Choroid plexus epithelial cell (primary cell): Measurements from ENCODE around the gene CADM1.

Experiments
- DNase-seq: peaks from one replicate; pipeline ENCODE4 v3.0.0-alpha.2; 2010; ENCODE audit warnings: low read depth
- H3K4me3 ChIP-seq: 2 replicates; pipeline ENCODE4 v1.5.1; 2011; ENCODE audit warnings: low read depth, mild to moderate bottlenecking, control low read depth, low read length, moderate library complexity
- TF ChIP-seq, protein P1 (sequence below): conservative IDR thresholded peaks from 2 replicates; pipeline ENCODE4 v1.5.1; 2011; ENCODE audit warnings: low read depth, mild to moderate bottlenecking, control low read depth, inconsistent platforms, low read length, moderate library complexity

CADM1 gene

GRCh38 chr11:115249061-115249578 lies 255.1 kb downstream of the CADM1 start:
- no peak overlapping the region for H3K4me3 ChIP-seq
- no peak for DNase-seq
- TF ChIP-seq, protein P1, sequence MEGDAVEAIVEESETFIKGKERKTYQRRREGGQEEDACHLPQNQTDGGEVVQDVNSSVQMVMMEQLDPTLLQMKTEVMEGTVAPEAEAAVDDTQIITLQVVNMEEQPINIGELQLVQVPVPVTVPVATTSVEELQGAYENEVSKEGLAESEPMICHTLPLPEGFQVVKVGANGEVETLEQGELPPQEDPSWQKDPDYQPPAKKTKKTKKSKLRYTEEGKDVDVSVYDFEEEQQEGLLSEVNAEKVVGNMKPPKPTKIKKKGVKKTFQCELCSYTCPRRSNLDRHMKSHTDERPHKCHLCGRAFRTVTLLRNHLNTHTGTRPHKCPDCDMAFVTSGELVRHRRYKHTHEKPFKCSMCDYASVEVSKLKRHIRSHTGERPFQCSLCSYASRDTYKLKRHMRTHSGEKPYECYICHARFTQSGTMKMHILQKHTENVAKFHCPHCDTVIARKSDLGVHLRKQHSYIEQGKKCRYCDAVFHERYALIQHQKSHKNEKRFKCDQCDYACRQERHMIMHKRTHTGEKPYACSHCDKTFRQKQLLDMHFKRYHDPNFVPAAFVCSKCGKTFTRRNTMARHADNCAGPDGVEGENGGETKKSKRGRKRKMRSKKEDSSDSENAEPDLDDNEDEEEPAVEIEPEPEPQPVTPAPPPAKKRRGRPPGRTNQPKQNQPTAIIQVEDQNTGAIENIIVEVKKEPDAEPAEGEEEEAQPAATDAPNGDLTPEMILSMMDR, result no peak

DNA sequence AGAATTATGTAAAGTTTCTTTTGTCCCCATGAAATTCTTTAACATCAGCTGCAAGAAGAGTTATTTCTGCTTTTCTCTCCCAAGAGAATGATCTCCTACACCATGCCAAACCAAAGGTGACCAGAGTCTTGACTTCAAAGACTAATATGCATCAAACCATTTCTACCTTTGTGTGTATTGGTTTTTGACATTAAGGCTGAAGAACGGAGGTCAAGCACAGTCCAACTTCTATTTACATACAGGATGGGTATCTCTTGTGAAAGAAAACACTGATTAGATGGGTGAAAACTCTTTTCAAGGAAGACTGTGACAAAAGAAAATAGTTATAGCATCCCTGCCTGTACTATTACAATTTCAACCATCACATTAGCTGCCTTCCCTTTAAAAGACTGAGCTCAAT lies 256.3 kb downstream of the CADM1 start:
- TF ChIP-seq, protein P1, result no peak
- DNase-seq, result no peak
- no peak overlapping the region for H3K4me3 ChIP-seq

- H3K4me3 ChIP-seq, result no peak overlapping the region
- peak; percentile 57 for DNase-seq
- TF ChIP-seq, protein P1, result no peak
Observed at GRCh38 chr11:115247361-115247760, 256.9 kb downstream of the CADM1 start.

DNA sequence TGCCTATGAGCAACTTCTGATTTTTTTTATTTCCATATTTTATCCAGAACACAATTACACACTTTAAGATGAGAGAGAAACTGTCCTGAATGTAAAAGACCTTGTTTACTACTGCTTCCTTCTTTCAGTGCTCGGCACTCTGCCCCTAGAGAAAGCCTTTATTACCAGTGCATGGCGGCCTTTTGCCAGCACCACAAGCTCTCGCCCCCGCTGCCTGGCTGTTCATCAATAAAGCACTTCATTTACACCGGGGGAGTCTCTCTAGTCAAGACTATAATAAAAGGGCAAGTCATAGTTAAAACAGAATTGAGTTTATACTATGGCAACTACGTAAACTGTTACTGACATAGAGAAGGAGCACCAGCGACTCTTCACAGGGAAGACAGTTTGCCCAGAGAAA lies 259.5 kb downstream of the CADM1 start:
- no peak for DNase-seq
- no peak overlapping the region for H3K4me3 ChIP-seq
- TF ChIP-seq, protein P1, result no peak

- no peak for DNase-seq
- TF ChIP-seq, protein P1, result no peak
Observed at GRCh38 chr11:115244296-115244695, 259.9 kb downstream of the CADM1 start.

DNA sequence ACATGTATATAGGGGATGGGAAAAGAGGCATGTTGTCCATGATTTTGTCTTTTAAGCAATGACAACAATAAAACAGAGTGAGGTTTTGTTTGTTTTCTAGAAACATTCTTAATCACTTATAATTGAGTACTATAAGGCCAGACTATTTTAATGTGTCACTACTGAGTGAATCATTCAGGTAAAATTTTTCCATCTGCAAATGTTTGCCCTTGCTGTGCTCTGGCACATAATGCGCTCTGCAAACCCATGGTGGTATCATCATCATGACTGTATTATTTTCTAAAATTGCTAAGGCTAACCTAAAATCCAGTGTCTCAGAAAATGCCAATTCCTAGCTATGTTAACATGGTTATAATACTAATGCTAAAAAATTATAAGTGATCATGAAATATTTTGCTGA lies 261.2 kb downstream of the CADM1 start:
- DNase-seq, result no peak
- TF ChIP-seq, protein P1, result no peak
- H3K4me3 ChIP-seq, result no peak overlapping the region

More at GRCh38 chr11:115244296-115244695, 259.9 kb downstream of the CADM1 start:
- H3K4me3 ChIP-seq, result no peak overlapping the region

GRCh38 chr11:115241899-115242298 lies 262.3 kb downstream of the CADM1 start:
- H3K4me3 ChIP-seq, result no peak overlapping the region
- DNase-seq, result no peak
- TF ChIP-seq, protein P1, result no peak
